HG03432 (cell line): ENCODE measurements around the gene TEX261.

Experiments
- ATAC-seq: cut with Tn5 transposase; IDR thresholded peaks from one replicate; pipeline ENCODE4 v1.9.1; 2021; ENCODE audit warnings: mild to moderate bottlenecking, moderate library complexity; ENCODE audit not compliant: unreplicated experiment

TEX261 gene

GRCh38 chr2:70937866-70938585 is 56.6 kb downstream of the TEX261 start:
- ATAC-seq: no peak

GRCh38 chr2:70936979-70937811 is 57.5 kb downstream of the TEX261 start:
- ATAC-seq: no peak

GRCh38 chr2:70936165-70936978 is 58.3 kb downstream of the TEX261 start:
- ATAC-seq: no peak
